Ovary (tissue), 9 donors: ENCODE measurements around the gene LAMA2. TPM values are rescaled to one million over a fixed set of nuclear protein-coding genes. Genes with fewer than 3 reads are reported as not detected.

ENCODE experiments used
- DNase-seq, 5 donors: peaks; one replicate each; pipeline ENCODE4 v3.0.0-alpha.2; 2019 to 2020
- H3K27ac ChIP-seq, 2 donors: fragments of 200-600 bp; one replicate each; pipeline versions ENCODE4 v1.5.1 to v1.8.0; 2019 to 2022
- H3K27me3 ChIP-seq: fragments of 200-600 bp; one replicate; pipeline ENCODE4 v1.8.0; 2022
- H3K36me3 ChIP-seq: fragments of 200-600 bp; sonication (generic); one replicate; pipeline ENCODE4 v1.5.1; 2019
- H3K4me1 ChIP-seq: one replicate; pipeline ENCODE4 v1.8.1; 2013; ENCODE audit warnings: mild to moderate bottlenecking, moderate library complexity; ENCODE audit not compliant: insufficient read depth
- H3K4me3 ChIP-seq: fragments of 200-600 bp; sonication (generic); one replicate; pipeline ENCODE4 v1.5.1; 2017
- H3K9me3 ChIP-seq, 2 donors: fragments of 200-600 bp in 1 of 2; sonication (generic) in 1 of 2; one replicate each; pipeline versions ENCODE4 v1.5.1 to v1.8.1; 2013 to 2019; ENCODE audit warnings: mild to moderate bottlenecking in 1 of 2, moderate library complexity in 1 of 2
- EP300 ChIP-seq: sonication (generic); formaldehyde crosslinking; IDR thresholded peaks from one replicate; pipeline ENCODE4 v1.6.1; 2017; ENCODE audit warnings: antibody characterized with exemption
- POLR2A ChIP-seq: fragments of 450-650 bp; IDR thresholded peaks from one replicate; pipeline ENCODE4 v1.6.1; 2017; ENCODE audit warnings: antibody characterized with exemption, mild to moderate bottlenecking, moderate library complexity
- WGBS, 3 donors: extraction: QIAGEN DNeasy Blood & Tissue Kit in 1 of 3; methylation state at CpG; one replicate each; pipeline versions ENCODE4 v1.1.5 to v1.1.7; 2013 to 2017; 5-methylcytosine and 5-hydroxymethylcytosine counted together
- intact Hi-C, 4 donors: fragments of 100-400 bp; cut with DNase I; formaldehyde crosslinking; loops; one replicate each; pipeline versions ENCODE4 v1.11.0 to v1.15.1; 2022 to 2023
- polyA plus RNA-seq, 2 donors: library from polyadenylated mRNA; stranded (reverse); fragments of 200-250 nt in 1 of 2; fragments of 350-450 nt in 1 of 2; fragmentation: Illumina TruSeq in 1 of 2; extraction: RNeasy Lipid Tissue Mini Kit (QIAGEN cat#74804) in 1 of 2; gene quantifications; one replicate each; pipeline ENCODE4 v1.2.3, GENCODE V29; 2013 to 2014
- total RNA-seq, 7 donors: library from RNA; depleted of rRNA in 2 of 7; stranded (reverse); fragments of >200 nt in 2 of 7; fragmentation: NEBNext Ultra II Directional in 3 of 7; extraction: Animal tissue kit (Norgen Biotek cat#: 25700) in 3 of 7; gene quantifications; one replicate each; pipeline versions ENCODE4 v1.1.0 to v1.2.4, GENCODE V29; 2016 to 2023
- TF ChIP-seq, protein P1 (sequence below), 3 donors: fragments of 450-650 bp in 2 of 3; fragments of 200-600 bp in 1 of 3; IDR thresholded peaks; one replicate each; pipeline versions ENCODE4 v1.5.1 to v1.8.0; 2016 to 2022; ENCODE audit warnings: antibody characterized with exemption in 3 of 3, mild to moderate bottlenecking in 1 of 3
- donor health status: DM: no; HTN: no; CAD: no; lungs with moderate emphysema.
- donor health status: DM: no; HTN: no; CAD: no.
- donor health status: Bipolar disorder and iron deficiency.
- donor health status: DM: yes; HTN: yes; CAD: no.
- donor health status: DM: no; HTN: no; CAD: no.
- donor health status: DM: yes; HTN: yes; CAD: no.

LAMA2 gene
- total and polyA plus RNA-seq, 9 donors: 42.5 to 226 (median 121) TPM

DNA sequence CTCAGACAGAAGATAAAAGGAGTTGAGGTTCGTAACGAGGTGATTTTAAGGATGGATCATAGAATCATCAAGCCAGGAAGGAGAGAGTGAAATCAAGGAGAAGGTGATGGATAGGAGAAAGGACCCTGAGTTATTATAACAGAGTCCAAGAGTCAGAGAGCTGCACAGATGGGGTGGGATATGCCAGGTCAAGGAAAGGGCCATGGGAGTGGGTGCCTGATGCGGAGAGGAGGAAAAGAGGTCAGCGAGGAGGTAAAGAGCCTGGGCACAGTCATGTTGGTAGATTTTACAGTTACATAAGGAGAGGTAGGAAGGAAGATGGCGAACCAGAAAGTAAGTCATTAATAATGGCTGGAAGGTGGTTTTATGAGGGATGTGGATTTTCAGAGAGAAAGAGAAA, 114.9 kb downstream of the LAMA2 start:
- H3K27me3 ChIP-seq: no peaks in the 10 kb centered on the region
- no peak overlapping the region for H3K27ac ChIP-seq
- WGBS, 3 donors: 90 to 98% (median 93%) methylated on average over 5 of the region's 5 CpGs
- H3K4me1 ChIP-seq: no peaks in the 10 kb centered on the region
- no peaks in the 10 kb centered on the region for H3K9me3 ChIP-seq
- H3K36me3 ChIP-seq: no peaks in the 10 kb centered on the region
- intact Hi-C loops: no loop called here
- TF ChIP-seq, protein P1, sequence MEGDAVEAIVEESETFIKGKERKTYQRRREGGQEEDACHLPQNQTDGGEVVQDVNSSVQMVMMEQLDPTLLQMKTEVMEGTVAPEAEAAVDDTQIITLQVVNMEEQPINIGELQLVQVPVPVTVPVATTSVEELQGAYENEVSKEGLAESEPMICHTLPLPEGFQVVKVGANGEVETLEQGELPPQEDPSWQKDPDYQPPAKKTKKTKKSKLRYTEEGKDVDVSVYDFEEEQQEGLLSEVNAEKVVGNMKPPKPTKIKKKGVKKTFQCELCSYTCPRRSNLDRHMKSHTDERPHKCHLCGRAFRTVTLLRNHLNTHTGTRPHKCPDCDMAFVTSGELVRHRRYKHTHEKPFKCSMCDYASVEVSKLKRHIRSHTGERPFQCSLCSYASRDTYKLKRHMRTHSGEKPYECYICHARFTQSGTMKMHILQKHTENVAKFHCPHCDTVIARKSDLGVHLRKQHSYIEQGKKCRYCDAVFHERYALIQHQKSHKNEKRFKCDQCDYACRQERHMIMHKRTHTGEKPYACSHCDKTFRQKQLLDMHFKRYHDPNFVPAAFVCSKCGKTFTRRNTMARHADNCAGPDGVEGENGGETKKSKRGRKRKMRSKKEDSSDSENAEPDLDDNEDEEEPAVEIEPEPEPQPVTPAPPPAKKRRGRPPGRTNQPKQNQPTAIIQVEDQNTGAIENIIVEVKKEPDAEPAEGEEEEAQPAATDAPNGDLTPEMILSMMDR (IDR thresholded peaks at IDR 0.05): no peak
- TF ChIP-seq POLR2A: no peak
- TF ChIP-seq EP300: no peak
- no peak for DNase-seq
- H3K4me3 ChIP-seq: no peak overlapping the region

- Histone ChIP-seq H3K36me3 (no peaks in the 10 kb centered on the region), H3K4me3 (no peak overlapping the region), H3K9me3 (no peaks in the 10 kb centered on the region), H3K27ac (no peak overlapping the region), H3K4me1 (peaks cover 1% of the 10 kb centered on the region), H3K27me3 (no peaks in the 10 kb centered on the region)
- 63 to 79% (median 74%) methylated on average over 4 of the region's 4 CpGs for WGBS, 3 donors
- TF ChIP-seq EP300 (no peak), POLR2A (no peak)
- TF ChIP-seq, protein P1 (IDR thresholded peaks at IDR 0.05): no peak
- intact Hi-C loops: no loop called here
- DNase-seq: no peak
Measured at GRCh38 chr6:129006724-129007514, 124.0 kb downstream of the LAMA2 start.

GRCh38 chr6:129007701-129008373, 124.9 kb downstream of the LAMA2 start:
- 90 to 96% (median 91%) methylated on average over 4 of the region's 4 CpGs for WGBS, 3 donors
- DNase-seq: no peak

DNA sequence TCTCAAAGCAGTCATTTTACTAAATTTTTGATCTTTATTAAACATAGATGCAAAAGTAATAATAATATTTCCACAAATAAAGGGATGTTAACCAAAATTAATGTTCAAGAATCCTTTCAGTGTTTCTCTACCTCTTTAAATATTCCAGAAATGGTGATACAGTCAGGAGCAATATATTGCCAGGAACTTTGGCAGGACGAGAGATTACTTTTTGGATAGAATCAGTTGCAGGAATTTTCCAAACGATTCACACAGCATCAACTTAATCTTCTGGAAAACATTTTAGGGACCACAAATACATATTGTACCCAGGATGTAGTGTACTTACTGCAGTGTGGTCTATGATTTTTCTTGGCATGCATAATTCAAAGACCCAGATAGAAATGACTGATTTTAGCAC, 125.7 kb downstream of the LAMA2 start:
- DNase-seq: no peak
- no peaks in the 10 kb centered on the region for H3K36me3 ChIP-seq
- H3K4me1 ChIP-seq: peaks cover 1% of the 10 kb centered on the region
- H3K27ac ChIP-seq: no peak overlapping the region
- H3K4me3 ChIP-seq: no peak overlapping the region
- intact Hi-C loops: no loop called here
- 27 to 29% (median 28%) methylated on average over 2 of the region's 2 CpGs for WGBS, 3 donors
- TF ChIP-seq EP300 (no peak), POLR2A (no peak)
- TF ChIP-seq, protein P1 (IDR thresholded peaks at IDR 0.05): no peak
- no peaks in the 10 kb centered on the region for H3K27me3 ChIP-seq
- H3K9me3 ChIP-seq: no peaks in the 10 kb centered on the region

More at GRCh38 chr6:129007701-129008373, 124.9 kb downstream of the LAMA2 start:
- H3K9me3 ChIP-seq: no peaks in the 10 kb centered on the region
- no peak overlapping the region for H3K4me3 ChIP-seq
- no peak overlapping the region for H3K27ac ChIP-seq
- H3K27me3 ChIP-seq: no peaks in the 10 kb centered on the region
- TF ChIP-seq POLR2A: no peak
- TF ChIP-seq, protein P1 (IDR thresholded peaks at IDR 0.05): no peak
- TF ChIP-seq EP300: no peak
- intact Hi-C loops: no loop called here
- H3K36me3 ChIP-seq: no peaks in the 10 kb centered on the region
- H3K4me1 ChIP-seq: peaks cover 1% of the 10 kb centered on the region
